Subcutaneous adipose tissue (tissue), 4 donors: Measurements from ENCODE around the gene PTPRN2. TPM values are rescaled to one million over a fixed set of nuclear protein-coding genes. Genes with fewer than 3 reads are reported as not detected.

Source experiments
- CTCF ChIP-seq: fragments of 450-650 bp; IDR thresholded peaks from one replicate; pipeline ENCODE4 v1.5.1; 2016; ENCODE audit warnings: low read depth, mild to moderate bottlenecking, control low read depth, antibody characterized with exemption, moderate library complexity
- total RNA-seq, 4 donors: library from RNA; depleted of rRNA; stranded (reverse); fragments of >200 nt; gene quantifications; one replicate each; pipeline ENCODE4 v1.1.0, GENCODE V29; 2016

PTPRN2 gene
- total RNA-seq, 4 donors from 2014 or later: 2.0 to 4.6 (median 3.7) TPM

- TF ChIP-seq CTCF: no peak
Measured at GRCh38 chr7:157619753-157620525, 967.7 kb downstream of the PTPRN2 start.

DNA sequence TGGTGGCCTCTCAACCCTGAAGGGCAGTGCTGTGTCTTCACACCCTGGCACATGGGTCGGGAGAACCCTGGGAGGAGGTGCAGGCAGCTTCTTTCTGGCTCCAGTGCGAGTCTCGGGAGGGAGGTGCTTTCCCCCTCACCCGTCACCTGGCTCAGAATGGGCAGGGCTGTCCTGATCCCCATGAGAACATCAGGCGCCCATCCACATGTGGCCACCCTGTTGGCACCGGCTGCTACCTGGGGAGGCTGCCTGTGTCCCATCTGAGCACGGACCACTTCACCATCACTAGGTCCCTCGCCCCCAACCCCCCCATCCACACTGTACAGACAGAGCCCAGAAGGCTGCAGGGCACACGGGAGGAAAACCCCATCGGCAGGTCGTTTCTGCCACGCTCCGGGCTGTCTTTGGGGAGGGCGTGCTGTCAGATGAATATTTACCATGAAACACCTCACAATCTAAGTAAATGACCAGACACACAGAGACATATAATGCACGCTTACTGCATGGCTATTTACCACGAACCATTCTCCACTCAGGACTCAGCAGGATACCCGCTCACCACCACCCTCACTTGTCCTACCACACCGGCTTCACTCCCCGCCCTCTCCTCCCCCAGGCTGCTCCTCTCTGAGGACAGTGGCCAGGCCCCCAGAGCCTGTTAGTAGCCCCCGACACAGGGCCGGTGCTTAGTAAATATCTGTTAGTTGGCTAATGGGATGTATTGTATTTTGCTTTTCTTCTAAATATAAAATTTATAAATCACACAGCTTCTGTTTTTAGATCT lies 968.6 kb downstream of the PTPRN2 start:
- TF ChIP-seq CTCF: no peak

DNA sequence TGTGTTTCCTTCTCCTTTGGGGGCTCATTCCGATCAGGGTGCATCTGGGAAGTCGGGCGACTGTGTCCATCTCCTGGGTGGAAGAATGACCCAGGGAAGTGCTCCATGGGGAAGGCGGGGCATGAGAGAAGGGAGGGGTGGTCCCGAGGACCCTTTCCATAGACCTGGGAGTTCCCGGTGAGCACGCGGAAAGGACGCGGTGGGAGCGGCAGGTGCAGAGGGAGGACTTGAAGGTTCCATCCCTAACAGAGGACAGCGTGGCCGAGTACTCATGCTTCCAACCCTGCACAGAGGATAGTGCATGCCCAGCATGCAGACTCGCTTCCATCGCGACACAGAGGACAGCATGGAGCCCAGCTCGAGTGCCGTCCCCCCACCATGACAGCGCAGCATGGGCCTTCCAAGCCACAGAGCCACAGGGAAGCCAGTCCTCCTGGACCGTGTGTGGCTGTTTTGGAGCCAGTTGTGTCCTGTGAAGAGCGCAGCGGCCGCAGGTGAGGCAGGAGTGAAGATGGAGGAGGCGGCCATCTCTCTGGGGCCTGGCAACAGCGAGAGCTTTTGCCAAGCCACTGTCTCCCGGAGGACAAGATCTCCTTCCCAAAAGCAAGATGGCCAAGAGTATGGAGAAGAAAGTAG lies 969.4 kb downstream of the PTPRN2 start:
- TF ChIP-seq CTCF: no peak

- no peak for TF ChIP-seq CTCF
Measured at GRCh38 chr7:157617401-157617800, 970.2 kb downstream of the PTPRN2 start.

GRCh38 chr7:157616931-157617330 lies 970.7 kb downstream of the PTPRN2 start:
- TF ChIP-seq CTCF: no peak

- no peak for TF ChIP-seq CTCF
Measured at GRCh38 chr7:157616426-157616825, 971.2 kb downstream of the PTPRN2 start.

GRCh38 chr7:157615852-157616251 lies 971.8 kb downstream of the PTPRN2 start:
- no peak for TF ChIP-seq CTCF
